ENCODE measurements around the gene B3GALT2. TPM values are rescaled to one million over a fixed set of nuclear protein-coding genes. Genes with fewer than 3 reads are reported as not detected.

B3GALT2 gene
- total RNA-seq, 2 donors from 2014 or later: 0.33 to 0.52 TPM

- intact Hi-C loops (cut with DNase I): no loop called here
- no peak for DNase-seq
- no peak for TF ChIP-seq CTCF (IDR thresholded peaks at IDR 0.05)
- no peak for TF ChIP-seq POLR2A (IDR thresholded peaks at IDR 0.05)
- H3K27ac ChIP-seq: no peak overlapping the region
- no peaks in the 10 kb centered on the region for H3K27me3 ChIP-seq
- H3K36me3 ChIP-seq (replicated peaks in 1 of 2; ENCODE audit: insufficient read depth in 1 of 2, low read depth in 2 of 2): no peaks in the 10 kb centered on the region
- no peak overlapping the region for H3K4me3 ChIP-seq
- WGBS, 2 donors: 57 to 67% methylated on average over 1 of the region's 1 CpG
- no peaks in the 10 kb centered on the region for H3K4me1 ChIP-seq
- H3K9me3 ChIP-seq: no peaks in the 10 kb centered on the region
- ATAC-seq: no peak
Observed at GRCh38 chr1:193211539-193211938, 25.1 kb upstream of the B3GALT2 start.

- Histone ChIP-seq H3K27me3 (no peaks in the 10 kb centered on the region), H3K9me3 (no peaks in the 10 kb centered on the region), H3K4me3 (no peak overlapping the region), H3K36me3 (replicated peaks in 1 of 2; ENCODE audit: insufficient read depth in 1 of 2, low read depth in 2 of 2) (no peaks in the 10 kb centered on the region), H3K27ac (no peak overlapping the region), H3K4me1 (no peaks in the 10 kb centered on the region)
- no peak for TF ChIP-seq CTCF (IDR thresholded peaks at IDR 0.05)
- TF ChIP-seq POLR2A (IDR thresholded peaks at IDR 0.05): no peak
- intact Hi-C loops (cut with DNase I): no loop called here
- 93 to 99% methylated on average over 7 of the region's 7 CpGs for WGBS, 2 donors
- no peak for ATAC-seq
- no peak for DNase-seq
Observed at GRCh38 chr1:193210996-193211395, 24.6 kb upstream of the B3GALT2 start.

- H3K4me3 ChIP-seq: no peak overlapping the region
- TF ChIP-seq CTCF (IDR thresholded peaks at IDR 0.05) (no peak), POLR2A (IDR thresholded peaks at IDR 0.05) (no peak)
- intact Hi-C loops (cut with DNase I): no loop called here
- ATAC-seq: no peak
- DNase-seq: no peak
- H3K4me1 ChIP-seq: no peaks in the 10 kb centered on the region
- H3K36me3 ChIP-seq (replicated peaks in 1 of 2; ENCODE audit: insufficient read depth in 1 of 2, low read depth in 2 of 2): peaks cover 0 to 4% of the 10 kb centered on the region in 2 donors
- WGBS, 2 donors: 91 to 97% methylated on average over 2 of the region's 2 CpGs
- no peaks in the 10 kb centered on the region for H3K27me3 ChIP-seq
- no peaks in the 10 kb centered on the region for H3K9me3 ChIP-seq
- no peak overlapping the region for H3K27ac ChIP-seq
Observed at GRCh38 chr1:193201021-193201420, 14.6 kb upstream of the B3GALT2 start.

GRCh38 chr1:193199940-193200339 is 13.5 kb upstream of the B3GALT2 start:
- H3K27me3 ChIP-seq: no peaks in the 10 kb centered on the region
- H3K4me3 ChIP-seq: no peak overlapping the region
- no peaks in the 10 kb centered on the region for H3K4me1 ChIP-seq
- no peak for TF ChIP-seq POLR2A (IDR thresholded peaks at IDR 0.05)
- TF ChIP-seq CTCF (IDR thresholded peaks at IDR 0.05): no peak
- ATAC-seq: no peak
- DNase-seq: no peak
- 89 to 93% methylated on average over 4 of the region's 4 CpGs for WGBS, 2 donors
- H3K27ac ChIP-seq: no peak overlapping the region
- no peaks in the 10 kb centered on the region for H3K9me3 ChIP-seq
- intact Hi-C loops (cut with DNase I): no loop called here
- peaks cover 0 to 4% of the 10 kb centered on the region in 2 donors for H3K36me3 ChIP-seq (replicated peaks in 1 of 2; ENCODE audit: insufficient read depth in 1 of 2, low read depth in 2 of 2)

GRCh38 chr1:193192586-193192985 is 6.2 kb upstream of the B3GALT2 start:
- Histone ChIP-seq H3K36me3 (replicated peaks in 1 of 2; ENCODE audit: insufficient read depth in 1 of 2, low read depth in 2 of 2) (no peaks in the 10 kb centered on the region), H3K4me1 (peaks cover 11% of the 10 kb centered on the region), H3K4me3 (no peak overlapping the region), H3K9me3 (no peaks in the 10 kb centered on the region), H3K27me3 (no peaks in the 10 kb centered on the region), H3K27ac (no peak overlapping the region)
- no peak for TF ChIP-seq CTCF (IDR thresholded peaks at IDR 0.05)
- TF ChIP-seq POLR2A (IDR thresholded peaks at IDR 0.05): no peak
- WGBS, 2 donors: 92 to 99% methylated on average over 8 of the region's 8 CpGs
- ATAC-seq (no peak), DNase-seq (no peak)
- intact Hi-C loops (cut with DNase I): no loop called here
